ENCODE data around the gene RNF123.
"Not testable (repeated sequence)": the region's sequence is repeated elsewhere in the genome, so short reads cannot be mapped to it uniquely, and the experiment has no call there.

Gene RNF123

GRCh38 chr3:49721896-49722781, 32.8 kb downstream of the RNF123 start:
- DNase-seq: no peak

GRCh38 chr3:49722896-49723295, 33.5 kb downstream of the RNF123 start:
- no peak for DNase-seq

GRCh38 chr3:49723296-49723627, 33.9 kb downstream of the RNF123 start:
- DNase-seq: peak; percentile 76

- peak; percentile 99 for DNase-seq
These were observed 34.5 kb downstream of the RNF123 start, which contains the start of gene GMPPB for GRCh38 chr3:49723628-49724551. TSS of gene GMPPB (minus strand) at chr3:49723951. CDS start at chr3:49723726, 225 bp downstream.

GRCh38 chr3:49724586-49724985, 35.2 kb downstream of the RNF123 start:
- DNase-seq: no peak

GRCh38 chr3:49725906-49726681, 36.7 kb downstream of the RNF123 start:
- no peak for DNase-seq

GRCh38 chr3:49727154-49727923, 38.0 kb downstream of the RNF123 start:
- no peak for DNase-seq

GRCh38 chr3:49727924-49728361, 38.6 kb downstream of the RNF123 start:
- DNase-seq: no peak

- DNase-seq: peak; percentile 34
These were observed 40.7 kb downstream of the RNF123 start for GRCh38 chr3:49729966-49730609.

- no peak for DNase-seq
These were observed 43.2 kb downstream of the RNF123 start for GRCh38 chr3:49732597-49732996.

GRCh38 chr3:49733551-49733950, 44.2 kb downstream of the RNF123 start:
- no peak for DNase-seq

GRCh38 chr3:49734752-49735151, 45.4 kb downstream of the RNF123 start:
- DNase-seq: no peak

GRCh38 chr3:49738067-49738713, 48.8 kb downstream of the RNF123 start:
- DNase-seq: no peak

GRCh38 chr3:49740427-49740826, 51.1 kb downstream of the RNF123 start:
- DNase-seq: no peak

- no peak for DNase-seq
These were observed 56.6 kb downstream of the RNF123 start for GRCh38 chr3:49745986-49746385.

GRCh38 chr3:49747792-49748480, 58.6 kb downstream of the RNF123 start:
- DNase-seq: no peak

- not testable (repeated sequence) for DNase-seq
These were observed 59.5 kb downstream of the RNF123 start for GRCh38 chr3:49748874-49749273.

GRCh38 chr3:49750056-49750455, 60.7 kb downstream of the RNF123 start:
- no peak for DNase-seq

- no peak for DNase-seq
These were observed 62.1 kb downstream of the RNF123 start for GRCh38 chr3:49751501-49751900.

GRCh38 chr3:49754536-49754935, 65.2 kb downstream of the RNF123 start:
- no peak for DNase-seq

Measured in hematopoietic multipotent progenitor cell treated with erythropoietin and hydrocortisone succinate and interleukin-3 and kit ligand, for 4 days (in vitro differentiated cells).